ENCODE measurements around the gene EIF2S2.

EIF2S2 gene

GRCh38 chr20:34115232-34115631 lies 3.2 kb upstream of the EIF2S2 start:
- no peak for DNase-seq

- DNase-seq, result no peak
Measured at GRCh38 chr20:34114809-34115208, 2.8 kb upstream of the EIF2S2 start.

- peak in 1 of 2 experiments; percentile 29 for DNase-seq
Measured at GRCh38 chr20:34112600-34113101, 608 bp upstream of the EIF2S2 start.

GRCh38 chr20:34110745-34111641 lies 1.1 kb downstream of the EIF2S2 start:
- no peak for DNase-seq

- DNase-seq, result no peak
Measured at GRCh38 chr20:34110025-34110744, 1.9 kb downstream of the EIF2S2 start.

- DNase-seq, result no peak
Measured at GRCh38 chr20:34109442-34109841, 2.6 kb downstream of the EIF2S2 start.

- DNase-seq, result no peak
Measured at GRCh38 chr20:34108616-34109174, 3.3 kb downstream of the EIF2S2 start.

- DNase-seq, result no peak
Measured at GRCh38 chr20:34105978-34106675, 5.9 kb downstream of the EIF2S2 start.

GRCh38 chr20:34104059-34104458 lies 8.0 kb downstream of the EIF2S2 start:
- no peak for DNase-seq

GRCh38 chr20:34102342-34102741 lies 9.7 kb downstream of the EIF2S2 start:
- no peak for DNase-seq

GRCh38 chr20:34100576-34100975 lies 11.5 kb downstream of the EIF2S2 start:
- DNase-seq, result no peak

- DNase-seq, result no peak
Measured at GRCh38 chr20:34099675-34100074, 12.4 kb downstream of the EIF2S2 start.

GRCh38 chr20:34098570-34098969 lies 13.5 kb downstream of the EIF2S2 start:
- no peak for DNase-seq

GRCh38 chr20:34096699-34097444 lies 15.2 kb downstream of the EIF2S2 start:
- no peak for DNase-seq

- DNase-seq, result no peak
Measured at GRCh38 chr20:34095825-34096224, 16.2 kb downstream of the EIF2S2 start.

- no peak for DNase-seq
Measured at GRCh38 chr20:34093895-34094294, 18.1 kb downstream of the EIF2S2 start.

GRCh38 chr20:34091637-34092200 lies 20.3 kb downstream of the EIF2S2 start:
- DNase-seq, result no peak

- no peak for DNase-seq
Measured at GRCh38 chr20:34090645-34091044, 21.4 kb downstream of the EIF2S2 start.

GRCh38 chr20:34089655-34090345 lies 22.2 kb downstream of the EIF2S2 start:
- peak in 1 of 2 experiments; percentile 68 for DNase-seq

- no peak for DNase-seq
Measured at GRCh38 chr20:34089175-34089479, 22.9 kb downstream of the EIF2S2 start.
